Gastrocnemius medialis (tissue), 4 donors: ENCODE results near the gene CDCP2. TPM values are rescaled to one million over a fixed set of nuclear protein-coding genes. Genes with fewer than 3 reads are reported as not detected.

ENCODE experiments used
- ATAC-seq, 2 donors: fragments of 150-250 bp; one replicate each; pipeline ENCODE4 v1.9.1; 2016
- DNase-seq, 2 donors: peaks; one replicate each; pipeline ENCODE4 v3.0.0-alpha.2; 2019
- H3K27ac ChIP-seq, 4 donors: fragments of 200-600 bp; sonication (generic); 1 replicate in 1 of 4; 2 replicates in 3 of 4; pipeline ENCODE4 v1.5.1; 2016 to 2018; ENCODE audit warnings: mild to moderate bottlenecking in 2 of 4, moderate library complexity in 1 of 4
- H3K27me3 ChIP-seq, 3 donors: fragments of 200-600 bp; sonication (generic) in 2 of 3; 1 replicate in 1 of 3; 2 replicates in 2 of 3; pipeline versions ENCODE4 v1.5.1 to v1.6.0; 2016 to 2019; ENCODE audit warnings: mild to moderate bottlenecking in 1 of 3, moderate library complexity in 1 of 3
- H3K36me3 ChIP-seq, 2 donors: fragments of 200-600 bp; sonication (generic) in 1 of 2; one replicate each; pipeline ENCODE4 v1.5.1; 2017 to 2018
- H3K4me1 ChIP-seq, 2 donors: fragments of 200-600 bp; sonication (generic) in 1 of 2; one replicate each; pipeline ENCODE4 v1.5.1; 2016 to 2017; ENCODE audit warnings: mild to moderate bottlenecking in 2 of 2
- H3K4me3 ChIP-seq, 4 donors: fragments of 200-600 bp; sonication (generic) in 3 of 4; 1 replicate in 1 of 4; 2 replicates in 3 of 4; pipeline ENCODE4 v1.5.1; 2016 to 2019; ENCODE audit warnings: mild to moderate bottlenecking in 2 of 4
- H3K9me3 ChIP-seq, 3 donors: fragments of 200-600 bp; sonication (generic) in 2 of 3; 1 replicate in 1 of 3; 2 replicates in 2 of 3; pipeline ENCODE4 v1.5.1; 2016 to 2019
- POLR2A ChIP-seq, 2 donors: fragments of 450-650 bp; IDR thresholded peaks; one replicate each; pipeline ENCODE4 v1.6.1; 2017; ENCODE audit warnings: antibody characterized with exemption in 2 of 2, mild to moderate bottlenecking in 2 of 2, moderate library complexity in 2 of 2
- in situ Hi-C, 4 donors: fragments of 200-750 bp; cut with MboI; loops; one replicate each; pipeline versions ENCODE4 v1.15.0 to v1.8.0; 2017; ENCODE audit warnings: low sequenced_read_pairs in 4 of 4
- intact Hi-C: fragments of 100-400 bp; cut with DNase I; formaldehyde crosslinking; loops from one replicate; pipeline ENCODE4 v1.15.1; 2023; ENCODE audit warnings: low total_unique reads
- total RNA-seq, 4 donors: library from RNA; depleted of rRNA; stranded (reverse); fragments of >200 nt; gene quantifications; one replicate each; pipeline versions ENCODE4 v1.1.0 to v1.2.3, GENCODE V29; 2016
- TF ChIP-seq, protein P1 (sequence below), 5 experiments: fragments of 450-650 bp in 3 of 5; fragments of 200-600 bp in 2 of 5; sonication (generic) in 2 of 5; IDR thresholded peaks in 4 of 5; conservative IDR thresholded peaks in 1 of 5; 1 replicate in 4 of 5; 2 replicates in 1 of 5; pipeline ENCODE4 v1.5.1; 2016 to 2019; ENCODE audit warnings: antibody characterized with exemption in 5 of 5, mild to moderate bottlenecking in 3 of 5, moderate library complexity in 3 of 5

CDCP2 gene
- total RNA-seq, 4 donors from 2014 or later, result not detected

GRCh38 chr1:54180701-54181360 lies 28.0 kb upstream of the CDCP2 start:
- H3K36me3 ChIP-seq, result peaks cover 0 to 10% of the 10 kb centered on the region in 2 donors
- no peak overlapping the region for H3K4me3 ChIP-seq
- no peaks in the 10 kb centered on the region for H3K4me1 ChIP-seq
- H3K27ac ChIP-seq, result no peak overlapping the region
- TF ChIP-seq, protein P1, sequence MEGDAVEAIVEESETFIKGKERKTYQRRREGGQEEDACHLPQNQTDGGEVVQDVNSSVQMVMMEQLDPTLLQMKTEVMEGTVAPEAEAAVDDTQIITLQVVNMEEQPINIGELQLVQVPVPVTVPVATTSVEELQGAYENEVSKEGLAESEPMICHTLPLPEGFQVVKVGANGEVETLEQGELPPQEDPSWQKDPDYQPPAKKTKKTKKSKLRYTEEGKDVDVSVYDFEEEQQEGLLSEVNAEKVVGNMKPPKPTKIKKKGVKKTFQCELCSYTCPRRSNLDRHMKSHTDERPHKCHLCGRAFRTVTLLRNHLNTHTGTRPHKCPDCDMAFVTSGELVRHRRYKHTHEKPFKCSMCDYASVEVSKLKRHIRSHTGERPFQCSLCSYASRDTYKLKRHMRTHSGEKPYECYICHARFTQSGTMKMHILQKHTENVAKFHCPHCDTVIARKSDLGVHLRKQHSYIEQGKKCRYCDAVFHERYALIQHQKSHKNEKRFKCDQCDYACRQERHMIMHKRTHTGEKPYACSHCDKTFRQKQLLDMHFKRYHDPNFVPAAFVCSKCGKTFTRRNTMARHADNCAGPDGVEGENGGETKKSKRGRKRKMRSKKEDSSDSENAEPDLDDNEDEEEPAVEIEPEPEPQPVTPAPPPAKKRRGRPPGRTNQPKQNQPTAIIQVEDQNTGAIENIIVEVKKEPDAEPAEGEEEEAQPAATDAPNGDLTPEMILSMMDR (IDR thresholded peaks at IDR 0.05 in 4 of 5, conservative IDR thresholded peaks at IDR 0.05 in 1 of 5), result no peak
- no peak for TF ChIP-seq POLR2A (IDR thresholded peaks at IDR 0.05)
- H3K27me3 ChIP-seq, result no peaks in the 10 kb centered on the region
- ATAC-seq (no peak), DNase-seq (no peak)
- intact Hi-C loops (no loop called here), in situ Hi-C loops (no loop called here)
- no peaks in the 10 kb centered on the region for H3K9me3 ChIP-seq

DNA sequence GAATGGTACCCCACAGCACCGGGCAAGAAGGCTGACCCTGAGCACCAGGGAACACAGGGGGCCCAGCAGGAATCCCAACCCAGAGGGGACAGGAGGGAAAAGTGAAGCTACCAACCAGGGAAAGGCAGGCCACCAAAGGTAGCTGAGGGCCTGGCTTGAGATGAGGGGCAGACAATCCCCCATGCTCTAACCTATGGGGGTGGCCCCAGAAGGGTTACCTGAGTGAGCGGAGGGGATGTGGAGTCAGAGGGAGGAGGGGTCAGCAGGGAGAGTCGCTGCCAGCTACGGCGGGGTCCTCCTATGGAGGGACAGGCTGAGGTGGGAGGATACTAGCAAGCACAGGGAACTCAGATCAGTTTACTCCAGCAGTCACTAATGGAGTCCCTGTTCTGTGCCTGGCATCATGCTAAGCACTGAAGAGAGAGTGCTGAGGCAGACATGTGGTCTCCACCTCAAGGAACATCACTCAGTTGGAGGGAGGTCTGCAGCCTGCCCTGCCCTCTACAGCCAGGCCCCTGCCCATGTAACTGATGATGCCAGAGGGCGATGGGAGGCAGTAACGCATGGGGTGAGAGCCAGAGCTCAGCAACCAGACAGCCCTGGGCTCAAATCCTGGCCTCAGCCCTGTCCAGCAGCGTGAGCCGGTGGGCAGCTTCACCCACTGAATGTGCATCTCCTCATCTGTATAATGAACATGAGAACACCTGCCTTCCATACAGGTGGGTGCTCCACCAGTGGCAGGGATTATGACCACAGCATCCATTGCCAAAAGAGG lies 25.7 kb upstream of the CDCP2 start:
- Histone ChIP-seq H3K9me3 (no peaks in the 10 kb centered on the region), H3K4me1 (peaks cover 0 to 5% of the 10 kb centered on the region in 2 donors), H3K4me3 (no peak overlapping the region), H3K36me3 (peaks cover 0 to 10% of the 10 kb centered on the region in 2 donors), H3K27me3 (no peaks in the 10 kb centered on the region), H3K27ac (no peak overlapping the region)
- intact Hi-C loops (no loop called here), in situ Hi-C loops (no loop called here)
- ATAC-seq (no peak), DNase-seq (no peak)
- no peak for TF ChIP-seq POLR2A (IDR thresholded peaks at IDR 0.05)
- TF ChIP-seq, protein P1 (IDR thresholded peaks at IDR 0.05 in 4 of 5, conservative IDR thresholded peaks at IDR 0.05 in 1 of 5), result no peak

- in situ Hi-C loops (no loop called here), intact Hi-C loops (no loop called here)
- H3K27ac ChIP-seq, result no peak overlapping the region
- H3K4me3 ChIP-seq, result no peak overlapping the region
- no peaks in the 10 kb centered on the region for H3K9me3 ChIP-seq
- H3K4me1 ChIP-seq, result peaks cover 0 to 13% of the 10 kb centered on the region in 2 donors
- H3K27me3 ChIP-seq, result no peaks in the 10 kb centered on the region
- ATAC-seq, result no peak
- DNase-seq, result no peak
- H3K36me3 ChIP-seq, result peaks cover 0 to 10% of the 10 kb centered on the region in 2 donors
- TF ChIP-seq, protein P1 (IDR thresholded peaks at IDR 0.05 in 4 of 5, conservative IDR thresholded peaks at IDR 0.05 in 1 of 5), result no peak
- TF ChIP-seq POLR2A (IDR thresholded peaks at IDR 0.05), result no peak
These were observed 24.9 kb upstream of the CDCP2 start for GRCh38 chr1:54177726-54178125.

- no peaks in the 10 kb centered on the region for H3K9me3 ChIP-seq
- no peak overlapping the region for H3K4me3 ChIP-seq
- no peak for TF ChIP-seq POLR2A (IDR thresholded peaks at IDR 0.05)
- TF ChIP-seq, protein P1 (IDR thresholded peaks at IDR 0.05 in 4 of 5, conservative IDR thresholded peaks at IDR 0.05 in 1 of 5), result no peak
- in situ Hi-C loops (no loop called here), intact Hi-C loops (no loop called here)
- no peak overlapping the region for H3K27ac ChIP-seq
- no peaks in the 10 kb centered on the region for H3K27me3 ChIP-seq
- H3K36me3 ChIP-seq, result peaks cover 0 to 10% of the 10 kb centered on the region in 2 donors
- DNase-seq, result no peak
- ATAC-seq, result no peak
- peaks cover 0 to 13% of the 10 kb centered on the region in 2 donors for H3K4me1 ChIP-seq
These were observed 24.0 kb upstream of the CDCP2 start for GRCh38 chr1:54176621-54177327.
